Measurements from ENCODE around the gene KSR1.

DNA sequence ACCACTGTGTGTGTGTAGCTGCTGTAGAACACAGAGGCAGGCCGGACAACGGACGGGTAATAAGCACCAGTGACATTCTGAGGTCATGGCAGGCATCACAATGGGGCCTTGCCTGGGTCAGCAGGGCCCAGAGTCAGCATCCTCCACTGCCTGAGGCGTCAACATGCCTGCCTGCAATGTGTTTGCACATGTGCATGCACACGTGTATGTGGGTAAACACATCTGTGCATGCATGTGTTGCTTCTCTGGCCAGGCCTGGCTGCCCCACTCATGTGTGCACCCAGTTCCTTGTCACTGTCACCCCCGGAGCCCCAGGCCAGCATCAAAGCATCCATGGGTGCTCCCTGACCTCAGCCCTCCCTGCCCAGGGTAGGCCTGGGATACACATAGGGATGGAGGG, 218.1 kb downstream of the KSR1 start:
- TF ChIP-seq NFIC (IDR thresholded peaks at IDR 0.05): no peak
- TF ChIP-seq, protein P1, sequence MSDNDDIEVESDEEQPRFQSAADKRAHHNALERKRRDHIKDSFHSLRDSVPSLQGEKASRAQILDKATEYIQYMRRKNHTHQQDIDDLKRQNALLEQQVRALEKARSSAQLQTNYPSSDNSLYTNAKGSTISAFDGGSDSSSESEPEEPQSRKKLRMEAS (IDR thresholded peaks at IDR 0.05): no peak
- TF ChIP-seq, protein P2, sequence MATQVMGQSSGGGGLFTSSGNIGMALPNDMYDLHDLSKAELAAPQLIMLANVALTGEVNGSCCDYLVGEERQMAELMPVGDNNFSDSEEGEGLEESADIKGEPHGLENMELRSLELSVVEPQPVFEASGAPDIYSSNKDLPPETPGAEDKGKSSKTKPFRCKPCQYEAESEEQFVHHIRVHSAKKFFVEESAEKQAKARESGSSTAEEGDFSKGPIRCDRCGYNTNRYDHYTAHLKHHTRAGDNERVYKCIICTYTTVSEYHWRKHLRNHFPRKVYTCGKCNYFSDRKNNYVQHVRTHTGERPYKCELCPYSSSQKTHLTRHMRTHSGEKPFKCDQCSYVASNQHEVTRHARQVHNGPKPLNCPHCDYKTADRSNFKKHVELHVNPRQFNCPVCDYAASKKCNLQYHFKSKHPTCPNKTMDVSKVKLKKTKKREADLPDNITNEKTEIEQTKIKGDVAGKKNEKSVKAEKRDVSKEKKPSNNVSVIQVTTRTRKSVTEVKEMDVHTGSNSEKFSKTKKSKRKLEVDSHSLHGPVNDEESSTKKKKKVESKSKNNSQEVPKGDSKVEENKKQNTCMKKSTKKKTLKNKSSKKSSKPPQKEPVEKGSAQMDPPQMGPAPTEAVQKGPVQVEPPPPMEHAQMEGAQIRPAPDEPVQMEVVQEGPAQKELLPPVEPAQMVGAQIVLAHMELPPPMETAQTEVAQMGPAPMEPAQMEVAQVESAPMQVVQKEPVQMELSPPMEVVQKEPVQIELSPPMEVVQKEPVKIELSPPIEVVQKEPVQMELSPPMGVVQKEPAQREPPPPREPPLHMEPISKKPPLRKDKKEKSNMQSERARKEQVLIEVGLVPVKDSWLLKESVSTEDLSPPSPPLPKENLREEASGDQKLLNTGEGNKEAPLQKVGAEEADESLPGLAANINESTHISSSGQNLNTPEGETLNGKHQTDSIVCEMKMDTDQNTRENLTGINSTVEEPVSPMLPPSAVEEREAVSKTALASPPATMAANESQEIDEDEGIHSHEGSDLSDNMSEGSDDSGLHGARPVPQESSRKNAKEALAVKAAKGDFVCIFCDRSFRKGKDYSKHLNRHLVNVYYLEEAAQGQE (IDR thresholded peaks at IDR 0.05; ENCODE audit: low read depth): no peak
- no peak for TF ChIP-seq RAD21 (IDR thresholded peaks at IDR 0.05; ENCODE audit: low read depth)
- TF ChIP-seq EP300 (IDR thresholded peaks at IDR 0.05; ENCODE audit: borderline replicate concordance): no peak
- no peak for TF ChIP-seq TCF12 (IDR thresholded peaks at IDR 0.05; ENCODE audit: low read depth)
- TF ChIP-seq TAF1 (IDR thresholded peaks at IDR 0.05; ENCODE audit: low read depth): no peak
- TF ChIP-seq FOXM1 (IDR thresholded peaks at IDR 0.05; ENCODE audit: borderline replicate concordance, low read depth): no peak
- no peak for TF ChIP-seq EGR1 (IDR thresholded peaks at IDR 0.05)
- no peak for TF ChIP-seq ZBTB7A (IDR thresholded peaks at IDR 0.05; ENCODE audit: low read depth)
- TF ChIP-seq, protein P3, sequence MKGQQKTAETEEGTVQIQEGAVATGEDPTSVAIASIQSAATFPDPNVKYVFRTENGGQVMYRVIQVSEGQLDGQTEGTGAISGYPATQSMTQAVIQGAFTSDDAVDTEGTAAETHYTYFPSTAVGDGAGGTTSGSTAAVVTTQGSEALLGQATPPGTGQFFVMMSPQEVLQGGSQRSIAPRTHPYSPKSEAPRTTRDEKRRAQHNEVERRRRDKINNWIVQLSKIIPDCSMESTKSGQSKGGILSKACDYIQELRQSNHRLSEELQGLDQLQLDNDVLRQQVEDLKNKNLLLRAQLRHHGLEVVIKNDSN (IDR thresholded peaks at IDR 0.05): no peak
- TF ChIP-seq CREB1 (IDR thresholded peaks at IDR 0.05; ENCODE audit: low read depth): no peak
- no peak for TF ChIP-seq YY1 (IDR thresholded peaks at IDR 0.05; ENCODE audit: low read depth)
- no peak for TF ChIP-seq CEBPB (IDR thresholded peaks at IDR 0.05)
